Transverse colon (tissue), 4 donors: ENCODE measurements around the gene VCP. TPM values are rescaled to one million over a fixed set of nuclear protein-coding genes. Genes with fewer than 3 reads are reported as not detected.

Source experiments
- DNase-seq: peaks from one replicate; pipeline ENCODE4 v3.0.0-alpha.2; 2019
- H3K27ac ChIP-seq, 4 donors: fragments of 200-600 bp; sonication (generic); 2 replicates each; pipeline ENCODE4 v1.5.1; 2016 to 2018; ENCODE audit warnings: inconsistent platforms in 4 of 4
- H3K27me3 ChIP-seq: fragments of 200-600 bp; sonication (generic); 2 replicates; pipeline ENCODE4 v1.5.1; 2017; ENCODE audit warnings: inconsistent platforms
- H3K36me3 ChIP-seq, 4 donors: fragments of 200-600 bp; sonication (generic); 2 replicates each; pipeline ENCODE4 v1.5.1; 2017 to 2019; ENCODE audit warnings: inconsistent platforms in 4 of 4
- H3K4me1 ChIP-seq, 4 donors: fragments of 200-600 bp; sonication (generic); 2 replicates each; pipeline ENCODE4 v1.5.1; 2017 to 2020; ENCODE audit warnings: inconsistent platforms in 4 of 4
- H3K4me3 ChIP-seq, 4 donors: fragments of 200-600 bp; sonication (generic); 1 replicate in 1 of 4; 2 replicates in 3 of 4; pipeline versions ENCODE4 v1.5.1 to v1.6.1; 2017 to 2019; ENCODE audit warnings: inconsistent platforms in 4 of 4
- H3K9me3 ChIP-seq, 2 donors: fragments of 200-600 bp; sonication (generic); 2 replicates each; pipeline ENCODE4 v1.5.1; 2017 to 2019; ENCODE audit warnings: inconsistent platforms in 2 of 2
- EP300 ChIP-seq: sonication (generic); formaldehyde crosslinking; IDR thresholded peaks from one replicate; pipeline ENCODE4 v1.6.1; 2017; ENCODE audit warnings: antibody characterized with exemption, low read depth
- POLR2A ChIP-seq: fragments of 450-650 bp; IDR thresholded peaks from one replicate; pipeline ENCODE4 v1.6.1; 2016; ENCODE audit warnings: antibody characterized with exemption, mild to moderate bottlenecking, moderate library complexity
- POLR2AphosphoS5 ChIP-seq, 3 donors: sonication (generic); formaldehyde crosslinking; IDR thresholded peaks; one replicate each; pipeline ENCODE4 v1.6.1; 2016; ENCODE audit warnings: antibody characterized with exemption in 3 of 3
- WGBS, 2 donors: methylation state at CpG; one replicate each; pipeline ENCODE4 v1.1.5; 2018; ENCODE audit warnings: low coverage in 1 of 2; 5-methylcytosine and 5-hydroxymethylcytosine counted together
- in situ Hi-C, 4 donors: fragments of 200-750 bp; cut with MboI; loops; one replicate each; pipeline versions ENCODE4 v1.15.0 to v1.15.1; 2017; ENCODE audit warnings: low sequenced_read_pairs in 3 of 4, low pct_ligation_motif_present in 1 of 4, low pct_unique_long_range_greater_than_20kb in 1 of 4
- intact Hi-C: fragments of 100-400 bp; cut with DNase I; formaldehyde crosslinking; loops from one replicate; pipeline ENCODE4 v1.15.1; 2023; ENCODE audit warnings: low total_unique reads
- total RNA-seq, 4 donors: library from RNA; depleted of rRNA; stranded (reverse); fragments of >200 nt; gene quantifications; one replicate each; pipeline ENCODE4 v1.1.0, GENCODE V29; 2016
- TF ChIP-seq, protein P1 (sequence below), 5 experiments: fragments of 200-600 bp in 3 of 5; fragments of 450-650 bp in 2 of 5; sonication (generic) in 3 of 5; IDR thresholded peaks; 1 replicate in 2 of 5; 2 replicates in 3 of 5; pipeline ENCODE4 v1.5.1; 2016 to 2017; ENCODE audit warnings: antibody characterized with exemption in 5 of 5, inconsistent platforms in 3 of 5, mild to moderate bottlenecking in 2 of 5, moderate library complexity in 1 of 5

Gene VCP
- 100 to 1,000 TPM in 3 of 4 donors, 10 to 100 TPM in 1; 45.3 to 196 (median 124) TPM for total RNA-seq

GRCh38 chr9:35072461-35073278 is at the start of gene VCP:
Gene VCP, minus strand, starts transcription at chr9:35072625. Its CDS starts 272 bp downstream, at chr9:35072353.
- peak within 1 kb of the TSS; percentile 100 for H3K27ac ChIP-seq
- intact Hi-C loops (no loop called here), in situ Hi-C loops (no loop called here)
- H3K4me3 ChIP-seq = peak within 1 kb of the TSS; percentile 83 to 99 (median 94)
- WGBS, 2 donors = 11% methylated on average over 16 to 25 of the region's 54 CpGs
- H3K4me1 ChIP-seq = peaks cover 15 to 38% (median 26%) of the 10 kb centered on the region in 4 donors
- H3K36me3 ChIP-seq = peaks cover 0 to 5% (median 0%) of the 10 kb centered on the region in 4 donors
- H3K27me3 ChIP-seq = no peaks in the 10 kb centered on the region
- TF ChIP-seq EP300 (no peak), POLR2A (peak; percentile 94), POLR2AphosphoS5 (IDR thresholded peaks at IDR 0.05) (peak; percentile 95 to 97 (median 96))
- TF ChIP-seq, protein P1, sequence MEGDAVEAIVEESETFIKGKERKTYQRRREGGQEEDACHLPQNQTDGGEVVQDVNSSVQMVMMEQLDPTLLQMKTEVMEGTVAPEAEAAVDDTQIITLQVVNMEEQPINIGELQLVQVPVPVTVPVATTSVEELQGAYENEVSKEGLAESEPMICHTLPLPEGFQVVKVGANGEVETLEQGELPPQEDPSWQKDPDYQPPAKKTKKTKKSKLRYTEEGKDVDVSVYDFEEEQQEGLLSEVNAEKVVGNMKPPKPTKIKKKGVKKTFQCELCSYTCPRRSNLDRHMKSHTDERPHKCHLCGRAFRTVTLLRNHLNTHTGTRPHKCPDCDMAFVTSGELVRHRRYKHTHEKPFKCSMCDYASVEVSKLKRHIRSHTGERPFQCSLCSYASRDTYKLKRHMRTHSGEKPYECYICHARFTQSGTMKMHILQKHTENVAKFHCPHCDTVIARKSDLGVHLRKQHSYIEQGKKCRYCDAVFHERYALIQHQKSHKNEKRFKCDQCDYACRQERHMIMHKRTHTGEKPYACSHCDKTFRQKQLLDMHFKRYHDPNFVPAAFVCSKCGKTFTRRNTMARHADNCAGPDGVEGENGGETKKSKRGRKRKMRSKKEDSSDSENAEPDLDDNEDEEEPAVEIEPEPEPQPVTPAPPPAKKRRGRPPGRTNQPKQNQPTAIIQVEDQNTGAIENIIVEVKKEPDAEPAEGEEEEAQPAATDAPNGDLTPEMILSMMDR (IDR thresholded peaks at IDR 0.05) = no peak
- peak; percentile 98 for DNase-seq
- H3K9me3 ChIP-seq = no peaks in the 10 kb centered on the region

GRCh38 chr9:35116898-35117551 is 44.6 kb upstream of the VCP start:
- peak; percentile 92 for DNase-seq
- H3K4me3 ChIP-seq = peak overlapping the region in 3 of 4 donors; percentile 43 to 57 (median 45)
- in situ Hi-C loops (loop anchor here (5.0 to 25.0 kb wide), 6 partner anchors 138 to 445 kb away; a partner anchor contains a TSS), intact Hi-C loops (loop anchor here (5.0 kb wide), 2 partner anchors 140 to 365 kb away; no protein-coding TSS in a partner anchor)
- H3K27ac ChIP-seq = peak overlapping the region; percentile 87 to 96 (median 91)
- peaks cover 26 to 45% (median 40%) of the 10 kb centered on the region in 4 donors for H3K4me1 ChIP-seq
- H3K36me3 ChIP-seq = no peaks in the 10 kb centered on the region
- TF ChIP-seq, protein P1 (IDR thresholded peaks at IDR 0.05) = peak; percentile 91 to 97 (median 95)
- no peak for TF ChIP-seq EP300
- TF ChIP-seq POLR2AphosphoS5 (IDR thresholded peaks at IDR 0.05) = peak in 1 of 3 donors; percentile 24
- H3K9me3 ChIP-seq = no peaks in the 10 kb centered on the region
- no peaks in the 10 kb centered on the region for H3K27me3 ChIP-seq
- WGBS, 2 donors = 20 to 26% methylated on average over 9 to 30 of the region's 30 CpGs

DNA sequence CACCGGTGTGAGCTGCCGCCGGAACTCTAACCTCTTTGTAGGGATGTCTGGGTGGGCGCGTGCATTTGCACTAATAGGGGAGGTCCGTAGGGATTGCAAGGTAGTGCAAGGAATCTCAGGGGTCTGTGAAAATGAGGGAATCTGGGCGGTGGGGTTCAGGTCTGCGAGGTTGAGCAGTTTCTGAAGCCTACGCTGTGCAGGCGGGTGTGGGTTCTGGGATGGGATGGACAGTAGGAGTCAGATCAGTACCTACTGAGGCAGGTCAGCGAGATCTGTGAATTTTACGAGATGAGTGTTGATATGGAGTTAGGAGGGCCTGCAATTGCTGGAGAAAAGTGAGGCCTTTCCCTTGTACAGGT is 44.1 kb upstream of the VCP start:
- TF ChIP-seq EP300 (no peak), POLR2A (no peak), POLR2AphosphoS5 (IDR thresholded peaks at IDR 0.05) (no peak)
- TF ChIP-seq, protein P1 (IDR thresholded peaks at IDR 0.05) = no peak
- peak overlapping the region in 3 of 4 donors; percentile 43 to 57 (median 45) for H3K4me3 ChIP-seq
- H3K4me1 ChIP-seq = peaks cover 26 to 49% (median 44%) of the 10 kb centered on the region in 4 donors
- no peaks in the 10 kb centered on the region for H3K9me3 ChIP-seq
- no peaks in the 10 kb centered on the region for H3K27me3 ChIP-seq
- in situ Hi-C loops = loop anchor here (5.0 to 25.0 kb wide), 6 partner anchors 138 to 446 kb away; a partner anchor contains a TSS
- peak overlapping the region; percentile 87 to 96 (median 91) for H3K27ac ChIP-seq
- no peaks in the 10 kb centered on the region for H3K36me3 ChIP-seq
- intact Hi-C loops = loop anchor here (5.0 kb wide), 2 partner anchors 141 to 366 kb away; no protein-coding TSS in a partner anchor
- WGBS, 2 donors = 0 to 1% methylated on average over 2 to 12 of the region's 12 CpGs
- no peak for DNase-seq
